GOT3 (cell line): Measurements from ENCODE around the gene ADAM19.
A peak's percentile ranks its signal among the peaks of the same experiment; 100 is the strongest.

ENCODE experiments used
- DNase-seq: peaks from one replicate; lab custom pipeline; 2025; ENCODE audit warnings: mixed read lengths; lab: John Stamatoyannopoulos, UW

ADAM19 gene

DNA sequence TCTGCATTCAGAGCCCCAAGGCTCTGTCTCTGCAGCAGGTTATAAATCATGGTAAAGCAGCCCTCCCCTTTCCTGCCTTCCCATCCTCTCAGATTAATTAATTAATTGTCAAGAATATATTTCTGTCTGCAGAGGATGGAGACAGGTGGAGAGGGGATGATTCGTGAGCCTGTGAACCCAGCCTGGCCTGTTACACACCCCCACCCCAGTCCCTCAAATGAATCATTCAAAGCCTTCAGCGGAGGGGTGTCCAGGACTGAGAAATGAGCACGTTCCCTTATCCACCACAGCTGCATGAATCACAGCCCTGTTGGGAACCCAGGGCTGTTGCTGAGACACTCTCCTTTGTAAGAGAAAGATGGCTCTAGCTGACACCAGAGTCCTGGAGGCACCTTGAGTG is 59.6 kb downstream of the ADAM19 start:
- no peak for DNase-seq

DNA sequence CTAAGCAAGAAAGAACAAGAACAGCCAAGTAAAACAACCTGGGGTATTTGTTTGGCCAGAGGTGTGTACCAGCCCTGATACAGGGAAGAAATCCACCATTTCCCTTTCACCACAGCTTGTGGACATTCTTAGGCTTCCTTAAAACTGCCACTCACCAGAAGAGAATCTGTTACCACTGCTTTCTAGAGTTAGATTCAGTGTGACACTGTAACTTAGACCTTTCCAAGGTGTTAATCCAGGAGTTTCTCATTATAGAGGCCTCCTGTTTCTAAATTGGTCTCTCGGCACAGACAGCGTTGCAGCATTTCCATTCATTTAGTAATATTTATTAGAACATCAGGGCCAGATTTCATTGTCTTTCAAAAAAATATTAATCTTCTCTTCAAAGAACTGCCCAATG is 60.6 kb downstream of the ADAM19 start:
- no peak for DNase-seq

DNA sequence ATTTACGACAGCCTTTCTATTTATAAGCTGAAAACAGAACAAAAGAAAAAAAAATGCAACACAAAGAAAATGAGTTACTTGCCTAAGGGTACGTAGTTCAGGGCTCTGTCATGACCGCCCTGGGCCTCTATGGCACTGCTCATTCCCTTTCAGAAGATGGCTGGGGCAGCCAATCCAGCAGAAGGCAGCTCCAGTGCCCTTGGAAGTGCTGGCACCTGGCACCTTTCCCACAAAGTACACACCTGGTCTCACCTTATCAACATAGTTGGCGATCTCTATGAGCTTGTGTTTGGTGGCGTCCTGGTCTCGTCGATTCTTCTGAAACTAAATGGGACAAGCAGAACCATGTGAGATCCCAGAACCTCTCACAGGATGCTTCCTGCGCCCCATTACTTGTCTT is 62.4 kb downstream of the ADAM19 start:
- no peak for DNase-seq

GRCh38 chr5:157511651-157512644 is 63.6 kb downstream of the ADAM19 start:
- peak; percentile 86 for DNase-seq

DNA sequence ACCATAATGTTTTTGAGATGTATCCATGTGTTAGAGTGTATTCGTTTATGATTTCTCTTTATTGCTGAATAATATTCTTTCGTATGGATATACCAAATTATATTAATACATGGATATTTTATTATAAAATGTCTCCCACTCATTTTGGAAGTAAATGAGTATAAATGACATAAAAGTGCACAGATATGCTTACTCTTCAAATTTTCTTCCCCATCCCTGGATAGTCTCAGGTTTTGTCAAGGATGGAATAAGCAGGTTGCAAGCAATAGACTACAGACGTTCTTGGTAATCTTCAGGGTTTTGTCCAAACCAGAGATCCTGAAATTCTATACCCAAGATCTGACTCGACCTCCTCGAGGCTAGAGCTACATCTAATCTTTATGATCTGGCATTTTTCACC is 64.9 kb downstream of the ADAM19 start:
- DNase-seq = no peak

DNA sequence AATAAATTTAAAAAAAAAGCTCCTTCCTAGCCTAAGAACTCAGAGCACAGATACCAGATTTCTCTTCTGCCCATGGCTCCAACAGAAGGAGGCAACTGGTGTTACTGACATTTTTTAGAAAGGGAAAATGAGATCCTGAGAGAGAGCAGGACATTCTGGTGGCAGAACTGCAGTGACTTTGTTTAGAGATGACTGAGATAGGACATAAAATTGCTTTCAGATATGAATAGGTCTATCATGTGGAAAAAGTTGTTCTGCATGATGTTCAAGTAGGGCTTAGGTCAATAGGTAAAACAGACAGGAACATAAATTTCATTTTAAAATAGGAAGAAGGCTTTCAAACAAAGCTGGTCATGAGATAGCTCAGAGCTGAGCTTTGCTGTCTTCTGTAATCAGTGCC is 66.0 kb downstream of the ADAM19 start:
- DNase-seq = no peak

DNA sequence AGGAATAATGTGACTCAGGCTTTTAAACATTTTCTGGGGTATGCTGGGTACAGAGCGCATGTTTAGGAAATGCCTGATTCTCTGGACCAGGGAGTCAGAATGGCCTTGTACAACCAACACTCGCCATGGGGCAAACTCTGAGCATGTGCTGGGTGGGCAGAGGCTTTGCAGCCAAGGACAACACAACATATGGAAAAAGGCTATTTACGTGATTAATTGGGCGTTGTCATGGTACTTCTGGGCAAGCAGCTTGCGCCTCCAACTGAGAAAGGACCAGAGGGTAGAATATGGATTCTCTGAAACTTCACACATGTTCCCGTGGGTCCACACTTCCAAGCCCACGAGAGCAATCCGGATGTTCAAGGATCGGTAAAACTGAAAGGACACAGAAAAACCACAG is 66.5 kb downstream of the ADAM19 start:
- no peak for DNase-seq

GRCh38 chr5:157506981-157507780 is 68.4 kb downstream of the ADAM19 start:
- no peak for DNase-seq

GRCh38 chr5:157506066-157506590 is 69.4 kb downstream of the ADAM19 start:
- no peak for DNase-seq

- no peak for DNase-seq
Measured at GRCh38 chr5:157505496-157505895, 70.1 kb downstream of the ADAM19 start.

DNA sequence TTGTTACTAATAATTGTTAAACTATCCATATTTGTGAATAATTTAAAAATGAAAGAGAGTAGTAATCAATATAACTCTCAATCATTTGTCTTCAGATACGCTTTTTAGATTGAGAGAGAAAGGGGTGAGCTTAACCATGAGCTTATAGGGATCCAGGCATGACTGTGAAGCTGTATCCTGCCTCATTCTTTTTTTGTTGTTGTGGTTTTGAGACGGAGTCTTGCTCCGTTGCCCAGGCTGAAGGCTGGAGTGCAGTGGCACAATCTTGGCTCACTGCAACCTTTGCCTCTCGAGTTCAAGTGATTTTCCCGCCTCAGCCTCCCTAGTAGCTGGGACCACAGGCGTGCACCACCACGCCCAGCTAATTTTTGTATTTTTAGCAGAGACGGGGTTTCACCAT is 71.5 kb downstream of the ADAM19 start:
- DNase-seq = no peak

DNA sequence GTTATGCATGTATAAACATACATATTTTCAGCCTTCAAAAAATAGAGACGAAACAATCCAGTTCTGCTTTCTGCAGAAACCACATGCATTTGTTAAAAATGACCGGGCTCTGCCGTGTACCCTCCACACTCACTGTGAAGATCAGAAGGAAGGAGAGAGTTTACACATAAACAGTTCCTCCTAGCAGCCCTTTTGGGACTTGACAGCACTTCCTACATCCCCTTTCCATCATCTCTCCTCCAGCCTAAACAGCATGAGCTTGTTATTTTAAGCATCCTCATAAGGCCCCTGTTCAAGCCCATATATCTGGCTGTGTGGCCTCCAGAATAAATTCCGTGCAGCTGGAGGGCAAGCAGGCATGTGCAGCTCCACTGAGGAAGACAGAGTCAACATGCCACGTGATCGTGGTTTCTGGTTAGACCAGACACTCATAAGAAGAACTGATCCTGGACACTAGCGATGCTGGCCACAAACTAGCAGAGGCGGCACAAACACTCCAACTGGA is 73.4 kb downstream of the ADAM19 start:
- no peak for DNase-seq

DNA sequence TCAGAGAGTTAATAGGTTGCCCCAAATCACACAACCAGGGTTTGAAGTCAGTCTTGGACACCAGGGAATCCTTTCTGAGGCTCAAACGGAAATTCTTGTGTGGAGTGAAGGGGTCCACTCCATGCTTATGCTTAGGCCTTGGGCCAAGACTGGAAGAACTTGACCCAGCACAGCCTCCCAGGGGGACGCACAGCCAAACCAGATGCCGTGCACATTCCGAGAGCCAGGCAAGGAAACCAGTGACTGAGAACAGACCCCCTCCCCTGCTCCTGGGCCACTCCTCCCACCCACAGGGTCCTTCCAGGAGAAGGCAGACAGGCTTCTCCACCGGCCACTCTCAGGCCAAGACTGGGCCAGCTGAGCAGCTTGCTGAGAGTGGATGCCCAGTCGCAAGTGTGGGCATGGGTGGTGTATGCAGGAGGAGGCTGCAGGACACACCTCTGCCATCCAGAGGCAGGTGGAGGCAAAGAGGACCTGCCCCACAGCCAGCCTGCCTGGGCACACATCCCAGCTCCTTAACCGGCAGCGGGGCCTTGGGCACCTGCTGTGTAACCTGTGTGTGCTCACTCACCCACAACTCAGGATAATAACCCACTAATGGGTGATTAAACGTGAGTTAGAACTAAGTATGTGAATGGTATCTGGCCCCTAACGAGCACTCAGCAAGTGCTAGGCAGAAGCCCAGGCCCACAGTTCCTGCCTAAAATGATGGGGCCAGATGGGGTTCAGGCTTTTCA is 77.5 kb downstream of the ADAM19 start:
- DNase-seq = no peak

DNA sequence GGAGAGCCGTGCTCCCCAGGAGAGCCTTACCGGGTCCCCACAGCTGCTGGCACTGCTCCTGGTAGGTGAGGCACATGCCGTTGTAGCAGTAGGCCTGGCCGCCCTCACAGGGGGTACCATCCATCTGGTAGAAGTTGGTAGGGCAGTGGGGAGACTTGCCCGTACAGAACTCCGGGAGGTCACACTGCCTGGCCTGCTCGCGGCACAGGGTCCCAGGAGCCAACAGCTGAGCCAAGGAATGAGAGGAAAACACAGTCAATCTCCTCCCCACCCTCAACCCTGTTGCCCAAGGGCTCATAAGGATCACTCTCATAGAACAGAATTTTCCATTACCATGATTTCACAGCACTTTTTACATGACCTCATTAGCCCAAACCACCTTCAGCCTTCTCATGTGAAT is 78.7 kb downstream of the ADAM19 start:
- no peak for DNase-seq

DNA sequence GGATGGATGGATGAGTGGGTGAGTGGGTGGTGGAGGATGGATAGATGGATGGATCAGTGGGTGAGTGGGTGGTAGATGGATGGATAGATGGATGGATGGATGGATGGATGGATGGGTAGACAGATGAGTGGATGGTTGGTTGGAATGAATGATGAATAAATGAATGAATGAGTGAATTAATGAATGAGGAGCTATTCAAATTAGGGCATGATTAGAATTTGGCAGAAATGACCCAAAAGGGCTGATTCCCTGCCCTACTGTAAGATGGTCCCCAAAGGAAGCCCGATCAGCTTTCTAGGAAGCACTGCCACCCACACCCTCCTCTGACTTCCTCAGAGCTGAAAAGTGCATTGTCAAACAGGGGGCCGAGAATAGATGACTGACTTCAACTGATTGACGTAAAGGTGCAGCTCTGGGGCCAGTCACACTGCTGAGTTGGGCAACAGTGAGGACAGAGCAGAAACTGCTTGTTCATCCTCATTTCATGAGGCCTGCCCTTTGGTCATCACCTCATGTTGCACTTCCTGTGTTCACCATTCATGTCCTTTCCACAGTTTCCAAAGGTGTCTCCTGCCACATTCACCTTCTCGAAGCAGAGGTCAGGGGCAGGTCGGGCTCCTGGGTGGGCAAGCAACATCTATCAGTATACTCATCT is 81.3 kb downstream of the ADAM19 start:
- DNase-seq = no peak

DNA sequence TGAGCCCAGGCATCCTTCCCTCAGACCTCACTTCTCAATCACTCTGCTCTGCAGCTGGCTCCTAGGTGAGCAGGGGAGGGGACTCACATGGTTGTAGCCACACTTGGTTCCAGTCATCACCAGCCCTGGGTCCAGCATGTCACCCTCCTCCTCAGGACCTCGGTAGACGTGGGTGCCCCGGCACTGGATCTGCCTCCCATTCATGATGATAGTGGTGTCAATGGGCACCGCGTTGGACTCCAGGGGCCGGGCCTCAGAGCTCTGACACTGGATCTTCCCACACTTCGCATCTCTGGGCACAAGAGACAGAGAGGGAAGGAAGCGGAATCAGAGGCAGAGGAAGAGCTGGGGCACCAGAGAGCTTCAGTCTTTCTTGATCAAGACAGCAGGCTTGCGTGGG is 82.7 kb downstream of the ADAM19 start:
- DNase-seq = no peak

- DNase-seq = no peak
Measured at GRCh38 chr5:157491471-157491995, 84.0 kb downstream of the ADAM19 start.

- no peak for DNase-seq
Measured at GRCh38 chr5:157487358-157487757, 88.2 kb downstream of the ADAM19 start.

GRCh38 chr5:157486861-157487260 is 88.7 kb downstream of the ADAM19 start:
- no peak for DNase-seq

DNA sequence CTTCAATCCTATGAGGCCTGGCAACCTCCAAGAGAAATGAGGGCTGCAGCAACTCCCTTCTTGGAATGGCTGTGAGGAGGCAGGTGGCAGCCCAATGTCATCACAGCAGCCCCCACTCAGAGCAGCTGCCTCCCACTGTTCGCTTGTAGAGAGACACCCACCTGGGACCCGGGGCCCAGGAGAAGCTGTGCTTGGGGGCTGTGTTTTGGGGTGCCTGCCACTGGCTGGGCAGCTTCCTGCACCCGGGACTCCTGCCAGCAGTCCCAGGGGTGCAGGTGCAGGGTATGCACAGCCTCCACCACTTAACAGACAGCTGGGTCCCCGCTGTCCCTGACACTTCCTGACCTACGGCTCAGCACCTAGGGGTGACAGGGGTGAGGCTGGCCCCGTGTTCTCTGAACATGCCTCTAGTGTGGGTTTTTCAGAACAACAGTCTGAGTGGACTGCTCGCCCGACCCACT is 89.3 kb downstream of the ADAM19 start:
- DNase-seq = no peak

DNA sequence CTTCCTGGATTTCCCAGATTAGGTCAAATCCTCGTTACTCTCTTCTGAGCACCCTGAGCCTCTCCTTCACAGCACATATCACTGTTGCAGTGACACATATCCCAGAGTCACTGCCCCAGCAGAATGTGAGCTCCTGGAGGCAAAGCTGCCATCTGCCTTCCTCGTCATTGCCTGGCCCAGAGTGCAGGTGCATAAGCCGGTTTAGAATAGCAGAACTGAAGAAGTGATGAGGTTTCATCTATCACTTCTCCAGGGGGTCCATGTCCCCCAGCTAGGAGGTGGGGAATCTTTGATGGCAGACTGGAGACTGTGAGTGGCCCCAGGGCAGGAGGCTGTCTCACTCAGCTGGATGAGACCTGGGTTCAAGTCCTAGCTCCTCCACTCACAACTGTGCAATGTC is 89.8 kb downstream of the ADAM19 start:
- no peak for DNase-seq
